ENCODE measurements around the gene FBP2.

DNA sequence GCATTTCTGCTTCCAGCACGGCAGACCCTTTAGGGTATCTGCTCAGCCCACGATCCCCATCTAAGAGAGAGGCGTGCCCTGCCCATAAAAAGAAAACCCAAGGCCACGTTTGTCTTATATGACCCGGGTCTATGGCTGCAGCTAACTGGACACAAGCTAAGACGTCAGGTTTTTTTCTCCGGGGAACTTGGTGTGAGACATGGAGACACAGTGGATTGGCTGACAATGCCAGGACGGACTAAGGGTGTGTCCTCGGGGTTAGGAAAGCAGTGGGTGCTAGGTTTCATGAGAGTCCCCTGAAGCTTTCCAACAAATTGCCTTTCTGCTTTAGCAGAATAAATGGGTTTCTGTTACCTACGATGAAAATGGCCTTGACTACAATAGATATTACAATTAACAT lies 7.1 kb upstream of the FBP2 start:
- TF ChIP-seq, protein P1, sequence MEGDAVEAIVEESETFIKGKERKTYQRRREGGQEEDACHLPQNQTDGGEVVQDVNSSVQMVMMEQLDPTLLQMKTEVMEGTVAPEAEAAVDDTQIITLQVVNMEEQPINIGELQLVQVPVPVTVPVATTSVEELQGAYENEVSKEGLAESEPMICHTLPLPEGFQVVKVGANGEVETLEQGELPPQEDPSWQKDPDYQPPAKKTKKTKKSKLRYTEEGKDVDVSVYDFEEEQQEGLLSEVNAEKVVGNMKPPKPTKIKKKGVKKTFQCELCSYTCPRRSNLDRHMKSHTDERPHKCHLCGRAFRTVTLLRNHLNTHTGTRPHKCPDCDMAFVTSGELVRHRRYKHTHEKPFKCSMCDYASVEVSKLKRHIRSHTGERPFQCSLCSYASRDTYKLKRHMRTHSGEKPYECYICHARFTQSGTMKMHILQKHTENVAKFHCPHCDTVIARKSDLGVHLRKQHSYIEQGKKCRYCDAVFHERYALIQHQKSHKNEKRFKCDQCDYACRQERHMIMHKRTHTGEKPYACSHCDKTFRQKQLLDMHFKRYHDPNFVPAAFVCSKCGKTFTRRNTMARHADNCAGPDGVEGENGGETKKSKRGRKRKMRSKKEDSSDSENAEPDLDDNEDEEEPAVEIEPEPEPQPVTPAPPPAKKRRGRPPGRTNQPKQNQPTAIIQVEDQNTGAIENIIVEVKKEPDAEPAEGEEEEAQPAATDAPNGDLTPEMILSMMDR (IDR thresholded peaks at IDR 0.05 in 4 of 5, conservative IDR thresholded peaks at IDR 0.05 in 1 of 5), result no peak
- TF ChIP-seq POLR2A (IDR thresholded peaks at IDR 0.05), result no peak
